SK-N-SH (cell line): ENCODE results near the gene HOXA4. TPM values are rescaled to one million over a fixed set of nuclear protein-coding genes. Genes with fewer than 3 reads are reported as not detected.
A peak's percentile ranks its signal among the peaks of the same experiment; 100 is the strongest.

ENCODE experiments used
- CTCF ChIA-PET: fragments of 300-600, 350-600 bp; formaldehyde crosslinking; extraction: SDS; loops from one replicate; lab custom pipeline; 2021; lab: Yijun Ruan, JAX
- POLR2A ChIA-PET: fragments of 350-600 bp; sonication (Branson Sonifier 250); formaldehyde crosslinking; extraction: SDS; loops from one replicate; lab custom pipeline; 2020; ENCODE audit warnings: antibody characterized with exemption, inconsistent platforms; lab: Yijun Ruan, JAX
- DNase-seq: peaks from one replicate; pipeline ENCODE4 v3.0.0; 2012
- H2AFZ ChIP-seq: fragments of 200-600 bp; sonication (generic); 2 replicates; pipeline ENCODE4 v1.8.1; 2016; ENCODE audit warnings: antibody characterized with exemption, mild to moderate bottlenecking, low read depth
- H3F3A ChIP-seq: fragments of 200-600 bp; sonication (generic); replicated peaks from 2 replicates; pipeline ENCODE3; 2016; ENCODE audit warnings: antibody characterized with exemption, mild to moderate bottlenecking; ENCODE audit not compliant: insufficient read depth
- H3K27ac ChIP-seq, 2 experiments: fragments of 200-500 bp in 1 of 2; fragments of 200-600 bp in 1 of 2; sonication (Bioruptor generic) in 1 of 2; sonication (generic), shearing (Covaris generic) in 1 of 2; 2 replicates each; pipeline versions ENCODE4 v1.5.1 to v1.6.1; 2014 to 2016; ENCODE audit warnings: low read depth in 2 of 2, inconsistent platforms in 1 of 2, low read length in 1 of 2, mild to moderate bottlenecking in 1 of 2, mixed read lengths in 1 of 2
- H3K27me3 ChIP-seq: fragments of 200-600 bp; sonication (generic), shearing (Covaris generic); 2 replicates; pipeline ENCODE4 v1.6.1; 2016; ENCODE audit warnings: mixed run types; ENCODE audit not compliant: insufficient read depth
- H3K36me3 ChIP-seq, 2 experiments: fragments of 200-500 bp in 1 of 2; fragments of 200-600 bp in 1 of 2; sonication (Bioruptor generic) in 1 of 2; sonication (generic) in 1 of 2; replicated peaks in 1 of 2; 2 replicates each; pipeline versions ENCODE3 to v1.5.1; 2014 to 2016; ENCODE audit warnings: low read length in 1 of 2, mild to moderate bottlenecking in 1 of 2; ENCODE audit not compliant: insufficient read depth in 2 of 2, control insufficient read depth in 1 of 2
- H3K4me1 ChIP-seq, 2 experiments: fragments of 200-500 bp in 1 of 2; fragments of 200-600 bp in 1 of 2; sonication (Bioruptor generic) in 1 of 2; sonication (generic), shearing (Covaris generic) in 1 of 2; 2 replicates each; pipeline versions ENCODE4 v1.5.1 to v1.6.1; 2014 to 2016; ENCODE audit warnings: low read depth in 1 of 2, low read length in 1 of 2, mixed run types in 1 of 2; ENCODE audit not compliant: insufficient read depth in 2 of 2, control insufficient read depth in 1 of 2
- H3K4me2 ChIP-seq: fragments of 200-600 bp; sonication (generic), shearing (Covaris generic); 2 replicates; pipeline ENCODE4 v1.6.1; 2017; ENCODE audit warnings: mixed run types
- H3K4me3 ChIP-seq, 2 experiments: fragments of 200-500 bp in 1 of 2; fragments of 200-600 bp in 1 of 2; sonication (Bioruptor generic) in 1 of 2; sonication (generic), shearing (Covaris generic) in 1 of 2; 2 replicates each; pipeline versions ENCODE4 v1.5.1 to v1.8.1; 2014 to 2016; ENCODE audit warnings: low read depth in 2 of 2, inconsistent platforms in 1 of 2, low read length in 1 of 2, mild to moderate bottlenecking in 1 of 2, mixed read lengths in 1 of 2, moderate library complexity in 1 of 2
- H3K79me2 ChIP-seq: fragments of 200-600 bp; sonication (generic); 2 replicates; pipeline ENCODE4 v1.8.1; 2017; ENCODE audit warnings: mild to moderate bottlenecking; ENCODE audit not compliant: insufficient read depth
- H3K9ac ChIP-seq: fragments of 200-600 bp; sonication (generic); 2 replicates; pipeline ENCODE4 v1.6.1; 2017; ENCODE audit warnings: mixed run types
- H3K9me2 ChIP-seq: fragments of 200-600 bp; sonication (generic); 2 replicates; pipeline ENCODE4 v1.6.1; 2017; ENCODE audit warnings: mixed run types
- H3K9me3 ChIP-seq: fragments of 200-600 bp; sonication (generic); 2 replicates; pipeline ENCODE4 v1.6.1; 2017; ENCODE audit warnings: mixed run types, mild to moderate bottlenecking, moderate library complexity
- H4K20me1 ChIP-seq: fragments of 200-600 bp; sonication (generic); 2 replicates; pipeline ENCODE4 v1.6.1; 2017; ENCODE audit warnings: mild to moderate bottlenecking, mixed run types; ENCODE audit not compliant: insufficient read depth
- EZH2phosphoT487 ChIP-seq: fragments of 200-600 bp; sonication (generic); IDR thresholded peaks from 2 replicates; pipeline ENCODE4 v1.6.1; 2017; ENCODE audit warnings: low read depth, mixed run types, mild to moderate bottlenecking, antibody characterized with exemption, moderate library complexity, borderline replicate concordance
- GABPA ChIP-seq: IDR thresholded peaks from 2 replicates; pipeline ENCODE4 v1.4.0; 2012; ENCODE audit warnings: low read depth, mild to moderate bottlenecking
- MXI1 ChIP-seq: IDR thresholded peaks from 2 replicates; pipeline ENCODE4 v1.6.1; 2012; ENCODE audit warnings: mild to moderate bottlenecking, low read depth, low read length, improper control_type of control experiment
- USF1 ChIP-seq: IDR thresholded peaks from 2 replicates; pipeline ENCODE4 v1.4.0; 2012; ENCODE audit warnings: low read depth, borderline replicate concordance
- USF2 ChIP-seq: fragments of 150-350 bp; IDR thresholded peaks from 2 replicates; pipeline ENCODE4 v1.6.1; 2017; ENCODE audit warnings: antibody characterized with exemption, low read length, low read depth, borderline replicate concordance
- WGBS: methylation state at CpG from one replicate; pipeline ENCODE4 v1.1.6; 2017; ENCODE audit warnings: low lambda C conversion rate; 5-methylcytosine and 5-hydroxymethylcytosine counted together
- polyA plus RNA-seq, 3 experiments: library from polyadenylated mRNA; depleted of rRNA; stranded (reverse); fragments of >200 nt; gene quantifications; 2 replicates each; pipeline ENCODE4 v1.2.3, GENCODE V29; 2012

HOXA4 gene
- polyA plus RNA-seq, 1 of the 3 experiments (the other 2 are of a cell fraction): not detected

- WGBS: 9% methylated on average over 27 of the region's 33 CpGs
- Histone ChIP-seq H3K4me1 (peaks cover 0 to 8% of the 10 kb centered on the region in 2 experiments; a peak in 1 of 4 replicates), H3K4me2 (peak within 1 kb of the TSS; percentile 32; the same call in 1 of the 2 replicates), H4K20me1 (peaks cover 6% of the 10 kb centered on the region; the same call in 1 of the 2 replicates), H3K9me2 (no peaks in the 10 kb centered on the region), H3K27me3 (peaks cover 93% of the 10 kb centered on the region), H3K27ac (no peak within 1 kb of the TSS), H2AFZ (no peak within 1 kb of the TSS), H3K9ac (no peak within 1 kb of the TSS), H3F3A (no peaks in the 10 kb centered on the region), H3K4me3 (no peak within 1 kb of the TSS), H3K79me2 (no peaks in the 10 kb centered on the region), H3K36me3 (no peaks in the 10 kb centered on the region)
- ChIA-PET CTCF (interaction anchor here (0.7 to 11.7 kb wide), 9 partner anchors 9 to 1263 kb away, joined by 3 to 270 read pairs (median 6); partner anchors contain the start of genes HOXA3, HOXA5 and HOXA6), POLR2A (no interaction called here)
- peak; percentile 56 for DNase-seq
- no peak for TF ChIP-seq GABPA
- TF ChIP-seq USF1: peak; percentile 53; the same call in 1 of the 2 replicates
- peak; percentile 95 for TF ChIP-seq EZH2phosphoT487
- TF ChIP-seq, all 33 proteins: peak for 2
- H3K9me3 ChIP-seq: no peaks in the 10 kb centered on the region
Measured at GRCh38 chr7:27156508-27156898, 25.9 kb upstream of the HOXA4 start, which contains the start of gene HOXA7. TSS of gene HOXA7 (minus strand) at chr7:27156675. CDS start at chr7:27156545, 130 bp downstream.

GRCh38 chr7:27155816-27156507, 25.4 kb upstream of the HOXA4 start:
- peaks cover 98% of the 10 kb centered on the region for H3K27me3 ChIP-seq
- DNase-seq: no peak
- H3K36me3 ChIP-seq: no peaks in the 10 kb centered on the region
- no peak overlapping the region for H3K9ac ChIP-seq
- ChIA-PET POLR2A (no interaction called here), CTCF (interaction anchor here (0.6 to 11.7 kb wide), 17 partner anchors 8 to 1263 kb away, joined by 3 to 270 read pairs (median 3); partner anchors contain the start of genes HOXA3, HOXA5 and HOXA6)
- WGBS: 10% methylated on average over 37 of the region's 63 CpGs
- no peak overlapping the region for H3K4me3 ChIP-seq
- H3K9me2 ChIP-seq: no peaks in the 10 kb centered on the region
- no peak overlapping the region for H2AFZ ChIP-seq
- H3K27ac ChIP-seq: no peak overlapping the region
- H3K4me2 ChIP-seq: peak overlapping the region; percentile 32; the same call in 1 of the 2 replicates
- peaks cover 6% of the 10 kb centered on the region; the same call in 1 of the 2 replicates for H4K20me1 ChIP-seq
- no peak for TF ChIP-seq MXI1
- no peak for TF ChIP-seq USF2
- peaks cover 0 to 9% of the 10 kb centered on the region in 2 experiments; a peak in 1 of 4 replicates for H3K4me1 ChIP-seq
- no peaks in the 10 kb centered on the region for H3K9me3 ChIP-seq
- H3K79me2 ChIP-seq: no peaks in the 10 kb centered on the region
- H3F3A ChIP-seq: no peaks in the 10 kb centered on the region
